Prostate gland (tissue), 2 donors: ENCODE data around the gene CBX2.
A peak's percentile ranks its signal among the peaks of the same experiment; 100 is the strongest.

Source experiments
- CTCF ChIP-seq, 4 experiments: fragments of 200-600 bp in 2 of 4; fragments of 450-650 bp in 2 of 4; sonication (generic) in 2 of 4; IDR thresholded peaks; 1 replicate in 3 of 4; 2 replicates in 1 of 4; pipeline ENCODE4 v1.5.1; 2016 to 2019; ENCODE audit warnings: antibody characterized with exemption in 4 of 4, mild to moderate bottlenecking in 2 of 4, moderate library complexity in 2 of 4
- POLR2AphosphoS5 ChIP-seq: sonication (generic); formaldehyde crosslinking; IDR thresholded peaks from one replicate; pipeline ENCODE4 v1.6.1; 2017; ENCODE audit warnings: antibody characterized with exemption

GRCh38 chr17:79801156-79802038, 23.4 kb downstream of the CBX2 start:
- TF ChIP-seq CTCF (IDR thresholded peaks at IDR 0.05) (no peak), POLR2AphosphoS5 (peak; percentile 44)
